H1 (cell line): ENCODE measurements around the gene MEMO1. TPM values are rescaled to one million over a fixed set of nuclear protein-coding genes. Genes with fewer than 3 reads are reported as not detected.

Experiments used
- polyA plus RNA-seq, 7 experiments: library from polyadenylated mRNA; depleted of rRNA in 3 of 7; stranded (reverse) in 5 of 7; unstranded in 2 of 7; fragments of >200 nt in 5 of 7; fragments of 200-250 nt in 2 of 7; gene quantifications; 1 replicate in 5 of 7; 2 replicates in 1 of 7; 4 replicates in 1 of 7; pipeline versions ENCODE4 v1.2.1 to v1.2.3, GENCODE V29; 2011 to 2013; ENCODE audit warnings: missing spikeins in 2 of 7, mixed read lengths in 2 of 7
- total RNA-seq: library from RNA; stranded (reverse); fragmentation: NEBNext Ultra II Directional; extraction: Animal tissue kit (Norgen Biotek cat#: 25700); gene quantifications from 2 replicates; pipeline ENCODE4 v1.2.1, GENCODE V29; 2021

The MEMO1 gene
- total and polyA plus RNA-seq, 2 of the 8 experiments (the other 6 are each of a cell fraction or from before 2014, with no cell fraction given), result 26.9 to 54.7 TPM

Other genes with a start within 250 kb of the MEMO1 start
- 150 and 157 TPM in 2 replicates for gene DPY30, start 28.8 kb upstream of the MEMO1 start, total RNA-seq
- gene DPY30, start 28.8 kb upstream of the MEMO1 start, polyA plus RNA-seq (2011; rRNA removed), result 97.0 and 139 TPM in 2 replicates
- 31.9 and 36.0 TPM in 2 replicates for gene SPAST, start 52.5 kb upstream of the MEMO1 start, total RNA-seq
- 3.1 and 4.4 TPM in 2 replicates for gene SPAST, start 52.5 kb upstream of the MEMO1 start, polyA plus RNA-seq (2011; rRNA removed)
- gene SLC30A6, start 154.9 kb upstream of the MEMO1 start, total RNA-seq, result 27.4 and 27.9 TPM in 2 replicates
- 10.9 and 16.5 TPM in 2 replicates for gene SLC30A6, start 154.9 kb upstream of the MEMO1 start, polyA plus RNA-seq (2011; rRNA removed)